C4-2B (cell line): Measurements from ENCODE around the gene PLOD1.

ENCODE experiments used
- ZFX ChIP-seq: fragments of 450-650 bp; IDR thresholded peaks from 2 replicates; pipeline ENCODE4 v1.6.1; 2017
- TF ChIP-seq, protein P1 (sequence below): fragments of 450-650 bp; conservative IDR thresholded peaks from 2 replicates; pipeline ENCODE4 v1.5.1; 2017; ENCODE audit warnings: mild to moderate bottlenecking

DNA sequence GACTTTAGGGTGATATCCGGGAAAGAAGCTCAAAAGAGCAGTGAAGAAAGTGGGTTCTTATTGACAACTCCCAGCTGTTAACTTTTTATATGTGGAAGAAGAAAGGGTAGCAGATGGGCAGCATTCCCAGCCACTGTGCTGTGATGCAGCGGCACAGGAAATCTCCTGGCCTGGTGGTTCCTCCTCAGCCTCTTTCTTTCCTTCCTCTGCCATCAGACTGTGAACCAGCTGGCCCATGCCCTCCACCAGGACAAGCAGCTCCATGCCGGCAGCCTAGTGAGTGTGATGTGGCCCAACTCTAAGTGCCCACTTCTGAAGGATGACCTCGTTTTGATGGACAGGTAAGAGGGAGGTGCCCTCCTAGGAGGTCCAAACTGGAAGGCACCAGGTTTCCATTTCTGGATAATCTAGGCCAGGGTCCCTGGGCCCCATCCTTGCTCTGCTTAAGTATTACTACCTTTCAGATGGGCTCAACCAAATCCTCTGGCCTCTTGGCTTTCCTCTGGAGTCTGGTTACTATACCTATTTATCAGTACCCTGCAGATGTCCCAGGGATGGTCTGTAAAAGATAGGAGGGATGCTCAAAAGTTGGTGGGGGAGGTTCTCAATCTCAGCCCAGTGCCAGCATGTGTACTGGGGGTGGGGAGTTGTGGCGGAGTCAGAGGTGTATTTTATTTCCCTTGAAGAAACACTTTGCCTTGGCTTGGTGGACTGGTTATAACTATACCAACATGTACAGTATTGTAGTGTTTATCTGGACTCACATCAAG lies 62.7 kb downstream of the PLOD1 start:
- TF ChIP-seq, protein P1, sequence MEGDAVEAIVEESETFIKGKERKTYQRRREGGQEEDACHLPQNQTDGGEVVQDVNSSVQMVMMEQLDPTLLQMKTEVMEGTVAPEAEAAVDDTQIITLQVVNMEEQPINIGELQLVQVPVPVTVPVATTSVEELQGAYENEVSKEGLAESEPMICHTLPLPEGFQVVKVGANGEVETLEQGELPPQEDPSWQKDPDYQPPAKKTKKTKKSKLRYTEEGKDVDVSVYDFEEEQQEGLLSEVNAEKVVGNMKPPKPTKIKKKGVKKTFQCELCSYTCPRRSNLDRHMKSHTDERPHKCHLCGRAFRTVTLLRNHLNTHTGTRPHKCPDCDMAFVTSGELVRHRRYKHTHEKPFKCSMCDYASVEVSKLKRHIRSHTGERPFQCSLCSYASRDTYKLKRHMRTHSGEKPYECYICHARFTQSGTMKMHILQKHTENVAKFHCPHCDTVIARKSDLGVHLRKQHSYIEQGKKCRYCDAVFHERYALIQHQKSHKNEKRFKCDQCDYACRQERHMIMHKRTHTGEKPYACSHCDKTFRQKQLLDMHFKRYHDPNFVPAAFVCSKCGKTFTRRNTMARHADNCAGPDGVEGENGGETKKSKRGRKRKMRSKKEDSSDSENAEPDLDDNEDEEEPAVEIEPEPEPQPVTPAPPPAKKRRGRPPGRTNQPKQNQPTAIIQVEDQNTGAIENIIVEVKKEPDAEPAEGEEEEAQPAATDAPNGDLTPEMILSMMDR = no peak
- no peak for TF ChIP-seq ZFX
